Stimulated activated naive CD8-positive, alpha-beta T cell treated with anti-CD3 and anti-CD28 coated beads, Interleukin-15, Interleukin-2, amounts not matched to agents 100 U/mL and 50 U/mL, for 24 hours (primary cell): ENCODE measurements around the gene PRLR.
"Not testable (repeated sequence)": the region's sequence is repeated elsewhere in the genome, so short reads cannot be mapped to it uniquely, and the experiment has no call there.

Source experiments
- ATAC-seq: fragments of 150-1000 bp; cut with Tn5 transposase; one replicate; pipeline ENCODE4 v1.10.0; 2021
- DNase-seq: peaks from one replicate; pipeline ENCODE4 v3.0.0; 2021

Gene PRLR

GRCh38 chr5:35195472-35195852 is 34.8 kb downstream of the PRLR start:
- no peak for DNase-seq

GRCh38 chr5:35194635-35195471 is 35.4 kb downstream of the PRLR start:
- DNase-seq (no peak), ATAC-seq (no peak)

More at GRCh38 chr5:35195472-35195852, 34.8 kb downstream of the PRLR start:
- ATAC-seq = no peak

- no peak for DNase-seq
- ATAC-seq = no peak
These were observed 37.8 kb downstream of the PRLR start for GRCh38 chr5:35192506-35192905.

- not testable (repeated sequence) for ATAC-seq, DNase-seq
These were observed 40.5 kb downstream of the PRLR start for GRCh38 chr5:35189801-35190200.

GRCh38 chr5:35188031-35188457 is 42.2 kb downstream of the PRLR start:
- ATAC-seq (no peak), DNase-seq (no peak)

- not testable (repeated sequence) for ATAC-seq, DNase-seq
These were observed 42.7 kb downstream of the PRLR start for GRCh38 chr5:35187621-35188020.

GRCh38 chr5:35186749-35187148 is 43.5 kb downstream of the PRLR start:
- ATAC-seq = no peak
- no peak for DNase-seq

- ATAC-seq (no peak), DNase-seq (no peak)
These were observed 44.8 kb downstream of the PRLR start for GRCh38 chr5:35185518-35185917.

- DNase-seq (no peak), ATAC-seq (no peak)
These were observed 46.7 kb downstream of the PRLR start for GRCh38 chr5:35183556-35183955.

GRCh38 chr5:35182910-35183535 is 47.3 kb downstream of the PRLR start:
- ATAC-seq = peak; percentile 36

GRCh38 chr5:35182486-35182885 is 47.8 kb downstream of the PRLR start:
- ATAC-seq = no peak
- no peak for DNase-seq

More at GRCh38 chr5:35182910-35183535, 47.3 kb downstream of the PRLR start:
- DNase-seq = peak; percentile 31

- no peak for ATAC-seq
These were observed 50.2 kb downstream of the PRLR start for GRCh38 chr5:35180046-35180445.

GRCh38 chr5:35177783-35178182 is 52.5 kb downstream of the PRLR start:
- ATAC-seq (no peak), DNase-seq (no peak)

More at GRCh38 chr5:35180046-35180445, 50.2 kb downstream of the PRLR start:
- no peak for DNase-seq

GRCh38 chr5:35172533-35172932 is 57.8 kb downstream of the PRLR start:
- ATAC-seq = no peak
- DNase-seq = no peak

GRCh38 chr5:35171991-35172390 is 58.3 kb downstream of the PRLR start:
- no peak for ATAC-seq
- no peak for DNase-seq

GRCh38 chr5:35171078-35171477 is 59.2 kb downstream of the PRLR start:
- DNase-seq (no peak), ATAC-seq (no peak)

GRCh38 chr5:35166043-35166442 is 64.2 kb downstream of the PRLR start:
- ATAC-seq = no peak
- no peak for DNase-seq

- DNase-seq = no peak
- no peak for ATAC-seq
These were observed 65.3 kb downstream of the PRLR start for GRCh38 chr5:35164860-35165542.

GRCh38 chr5:35163710-35164033 is 66.6 kb downstream of the PRLR start:
- ATAC-seq (no peak), DNase-seq (no peak)

- no peak for ATAC-seq
- no peak for DNase-seq
These were observed 67.2 kb downstream of the PRLR start for GRCh38 chr5:35162848-35163709.

- DNase-seq (no peak), ATAC-seq (no peak)
These were observed 68.5 kb downstream of the PRLR start for GRCh38 chr5:35161652-35162273.
